B cell (primary cell): ENCODE measurements around the gene B9D2. TPM values are rescaled to one million over a fixed set of nuclear protein-coding genes. Genes with fewer than 3 reads are reported as not detected.
A peak's percentile ranks its signal among the peaks of the same experiment; 100 is the strongest.

ENCODE experiments used
- ATAC-seq: fragments of 200-7000 bp; cut with Tn5 transposase; one replicate; pipeline ENCODE4 v1.10.0; 2021; ENCODE audit warnings: low read depth, mild to moderate bottlenecking, moderate number of reproducible peaks, moderate library complexity
- CTCF ChIA-PET: fragments of 350-600 bp; sonication (Branson Sonifier 250); formaldehyde crosslinking; loops from one replicate; lab custom pipeline; 2021; ENCODE audit warnings: antibody characterized with exemption, inconsistent platforms; lab: Charles Lee
- POLR2A ChIA-PET: fragments of 350-600 bp; sonication (Branson Sonifier 250); formaldehyde crosslinking; loops from one replicate; lab custom pipeline; 2021; ENCODE audit warnings: antibody characterized with exemption; lab: Charles Lee
- DNase-seq: peaks from one replicate; pipeline ENCODE4 v3.0.0; 2013
- H2AFZ ChIP-seq: 2 replicates; pipeline ENCODE4 v1.6.1; 2012; ENCODE audit warnings: mild to moderate bottlenecking, low read depth, low read length; ENCODE audit not compliant: insufficient read depth, poor library complexity, severe bottlenecking
- H3K27ac ChIP-seq, 2 donors: 1 replicate in 1 of 2; 2 replicates in 1 of 2; pipeline ENCODE4 v1.5.1; 2012 to 2013; ENCODE audit warnings: low read length in 2 of 2, mild to moderate bottlenecking in 2 of 2, moderate library complexity in 1 of 2
- H3K27me3 ChIP-seq, 4 experiments: fragments of 200-600 bp in 1 of 4; sonication (generic) in 1 of 4; replicated peaks in 1 of 4; 1 replicate in 2 of 4; 2 replicates in 2 of 4; pipeline versions ENCODE4 v1.6.1 to v1.7.0; 2013 to 2016; ENCODE audit warnings: low read length in 3 of 4, mild to moderate bottlenecking in 2 of 4, mixed read lengths in 1 of 4, moderate library complexity in 1 of 4; ENCODE audit not compliant: insufficient read depth in 4 of 4, control insufficient read depth in 3 of 4; ENCODE audit errors: control extremely low read depth in 1 of 4
- H3K36me3 ChIP-seq, 2 experiments: replicated peaks in 1 of 2; 1 replicate in 1 of 2; 2 replicates in 1 of 2; pipeline versions ENCODE4 v1.6.1 to v1.7.1; 2013; ENCODE audit warnings: low read length in 1 of 2; ENCODE audit not compliant: insufficient read depth in 2 of 2, control insufficient read depth in 1 of 2; ENCODE audit errors: control extremely low read depth in 1 of 2, extremely low read depth in 1 of 2
- H3K4me1 ChIP-seq, 2 donors: fragments of 200-600 bp in 1 of 2; sonication (generic) in 1 of 2; 1 replicate in 1 of 2; 2 replicates in 1 of 2; pipeline versions ENCODE4 v1.5.1 to v1.6.1; 2013 to 2017; ENCODE audit warnings: low read length in 2 of 2; ENCODE audit not compliant: control insufficient read depth in 2 of 2, insufficient read depth in 2 of 2
- H3K4me2 ChIP-seq: replicated peaks from 2 replicates; pipeline ENCODE3; 2012; ENCODE audit warnings: mild to moderate bottlenecking, low read depth, low read length; ENCODE audit not compliant: poor library complexity, severe bottlenecking
- H3K4me3 ChIP-seq, 5 experiments: fragments of 200-600 bp in 1 of 5; sonication (generic) in 1 of 5; 1 replicate in 3 of 5; 2 replicates in 2 of 5; pipeline versions ENCODE4 v1.5.1 to v1.7.0; 2011 to 2016; ENCODE audit warnings: low read length in 4 of 5, mild to moderate bottlenecking in 4 of 5, low read depth in 2 of 5, control low read depth in 1 of 5, moderate library complexity in 1 of 5; ENCODE audit not compliant: insufficient read depth in 1 of 5; ENCODE audit errors: control extremely low read depth in 1 of 5, extremely low read depth in 1 of 5
- H3K79me2 ChIP-seq: fragments of 200-600 bp; sonication (generic); one replicate; pipeline ENCODE4 v1.6.0; 2016; ENCODE audit warnings: low read length; ENCODE audit not compliant: control insufficient read depth, insufficient read depth
- H3K9ac ChIP-seq: fragments of 200-600 bp; sonication (generic); 2 replicates; pipeline ENCODE4 v1.6.1; 2017; ENCODE audit warnings: mild to moderate bottlenecking, low read length, moderate library complexity
- H3K9me3 ChIP-seq, 3 donors: one replicate each; pipeline versions ENCODE4 v1.6.1 to v1.7.1; 2013; ENCODE audit warnings: low read length in 2 of 3; ENCODE audit not compliant: control insufficient read depth in 2 of 3, insufficient read depth in 1 of 3; ENCODE audit errors: control extremely low read depth in 1 of 3
- H4K20me1 ChIP-seq: 2 replicates; pipeline ENCODE4 v1.6.0; 2012; ENCODE audit warnings: mild to moderate bottlenecking, low read length; ENCODE audit not compliant: insufficient read depth, control insufficient read depth, poor library complexity, severe bottlenecking
- H3K27ac Mint-ChIP-seq: one replicate; pipeline ENCODE4 v1.8.0; 2021; ENCODE audit warnings: mixed read lengths
- H3K27me3 Mint-ChIP-seq: one replicate; pipeline ENCODE4 v1.8.0; 2021; ENCODE audit warnings: mixed read lengths
- H3K4me1 Mint-ChIP-seq: one replicate; pipeline ENCODE4 v1.8.0; 2021; ENCODE audit warnings: mixed read lengths
- H3K4me3 Mint-ChIP-seq: one replicate; pipeline ENCODE4 v1.8.0; 2021; ENCODE audit warnings: mixed read lengths
- H3K9me3 Mint-ChIP-seq: one replicate; pipeline ENCODE4 v1.8.0; 2022; ENCODE audit warnings: mixed read lengths; ENCODE audit not compliant: insufficient read depth
- EZH2 ChIP-seq: IDR thresholded peaks from 2 replicates; pipeline ENCODE4 v1.6.1; 2012; ENCODE audit warnings: borderline replicate concordance, low read depth, mild to moderate bottlenecking, moderate library complexity, low read length; ENCODE audit not compliant: insufficient read depth, poor library complexity, severe bottlenecking
- WGBS: methylation state at CpG from one replicate; pipeline ENCODE4 v1.1.5; 2013; ENCODE audit warnings: missing lambda C conversion rate; ENCODE audit not compliant: insufficient coverage; 5-methylcytosine and 5-hydroxymethylcytosine counted together
- intact Hi-C: fragments of 100-400 bp; cut with micrococcal nuclease; formaldehyde crosslinking; loops from one replicate; pipeline ENCODE4 v1.10.0; 2022
- polyA plus RNA-seq: library from polyadenylated mRNA; depleted of rRNA; stranded (reverse); fragments of >200 nt; gene quantifications from 2 replicates; pipeline ENCODE4 v1.2.3, GENCODE V29; 2012
- total RNA-seq, 2 donors: library from RNA; stranded (reverse); fragments of 120-200 nt in 1 of 2; gene quantifications; 1 replicate in 1 of 2; 2 replicates in 1 of 2; pipeline versions ENCODE4 v1.2.3 to v1.2.4, GENCODE V29; 2013 to 2022
- TF ChIP-seq, protein P1 (sequence below): fragments of 200-600 bp; IDR thresholded peaks from one replicate; pipeline ENCODE4 v1.8.0; 2022; ENCODE audit warnings: antibody characterized with exemption, mild to moderate bottlenecking

The B9D2 gene
- total and polyA plus RNA-seq, 2 donors (not counting 1 experiment from before 2014, with no cell fraction given): 9.9 to 17.5 TPM

DNA sequence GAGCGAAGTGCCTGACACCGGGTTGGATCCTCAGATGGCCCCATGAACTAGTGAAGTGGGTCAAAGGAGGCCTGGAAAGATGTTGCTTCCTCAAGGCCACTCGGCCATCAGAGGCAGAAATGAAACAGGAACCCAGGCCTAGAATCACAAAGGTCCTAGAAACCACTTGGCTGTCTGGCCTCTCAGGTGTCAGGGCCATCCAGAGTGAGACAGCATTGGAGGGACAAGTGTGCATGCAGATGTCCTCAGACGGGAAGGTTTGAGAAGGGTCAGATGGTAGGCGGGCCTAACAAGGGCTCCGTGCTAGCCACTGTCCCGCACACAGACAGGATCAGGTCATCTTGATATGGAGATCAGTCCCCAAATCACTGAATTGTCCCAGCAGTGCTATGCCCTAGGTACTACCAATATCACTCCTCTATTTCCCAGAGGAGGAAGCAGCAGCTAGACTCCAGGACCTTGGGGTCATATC lies 39.7 kb downstream of the B9D2 start:
- H3K27ac Mint-ChIP-seq: peak overlapping the region; percentile 93
- CTCF ChIA-PET: interaction anchor here (0.8 to 9.7 kb wide), 2 partner anchors 15 to 30 kb away, joined by 3 to 130 read pairs; partner anchors contain the start of gene TGFB1
- no peak for TF ChIP-seq EZH2
- TF ChIP-seq, protein P1, sequence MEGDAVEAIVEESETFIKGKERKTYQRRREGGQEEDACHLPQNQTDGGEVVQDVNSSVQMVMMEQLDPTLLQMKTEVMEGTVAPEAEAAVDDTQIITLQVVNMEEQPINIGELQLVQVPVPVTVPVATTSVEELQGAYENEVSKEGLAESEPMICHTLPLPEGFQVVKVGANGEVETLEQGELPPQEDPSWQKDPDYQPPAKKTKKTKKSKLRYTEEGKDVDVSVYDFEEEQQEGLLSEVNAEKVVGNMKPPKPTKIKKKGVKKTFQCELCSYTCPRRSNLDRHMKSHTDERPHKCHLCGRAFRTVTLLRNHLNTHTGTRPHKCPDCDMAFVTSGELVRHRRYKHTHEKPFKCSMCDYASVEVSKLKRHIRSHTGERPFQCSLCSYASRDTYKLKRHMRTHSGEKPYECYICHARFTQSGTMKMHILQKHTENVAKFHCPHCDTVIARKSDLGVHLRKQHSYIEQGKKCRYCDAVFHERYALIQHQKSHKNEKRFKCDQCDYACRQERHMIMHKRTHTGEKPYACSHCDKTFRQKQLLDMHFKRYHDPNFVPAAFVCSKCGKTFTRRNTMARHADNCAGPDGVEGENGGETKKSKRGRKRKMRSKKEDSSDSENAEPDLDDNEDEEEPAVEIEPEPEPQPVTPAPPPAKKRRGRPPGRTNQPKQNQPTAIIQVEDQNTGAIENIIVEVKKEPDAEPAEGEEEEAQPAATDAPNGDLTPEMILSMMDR: no peak
- DNase-seq (peak; percentile 50), ATAC-seq (no peak)
- Histone ChIP-seq H4K20me1 (peaks cover 11% of the 10 kb centered on the region), H3K27me3 (no peaks in the 10 kb centered on the region), H3K4me2 (peak overlapping the region; percentile 92), H3K27ac (peak overlapping the region; percentile 76 to 97), H3K79me2 (no peaks in the 10 kb centered on the region), H3K4me1 (peaks cover 51 to 78% of the 10 kb centered on the region in 2 donors), H3K9me3 (no peaks in the 10 kb centered on the region), H3K4me3 (no peak overlapping the region), H3K36me3 (peaks cover 0 to 54% of the 10 kb centered on the region in 2 experiments), H3K9ac (no peak overlapping the region), H2AFZ (no peak overlapping the region)
- intact Hi-C loops: loop anchor here (10.0 kb wide), 1 partner anchor 241 kb away; no protein-coding TSS in a partner anchor
- no peaks in the 10 kb centered on the region for H3K9me3 Mint-ChIP-seq
- WGBS: 84% methylated on average over 7 of the region's 7 CpGs
- H3K4me1 Mint-ChIP-seq: peaks cover 68% of the 10 kb centered on the region
- H3K27me3 Mint-ChIP-seq: no peaks in the 10 kb centered on the region
- POLR2A ChIA-PET: interaction anchor here (5.3 kb wide), 1 partner anchor 29 kb away, joined by 69 read pairs; the partner anchor contains the start of gene TGFB1
- H3K4me3 Mint-ChIP-seq: peak overlapping the region; percentile 40

DNA sequence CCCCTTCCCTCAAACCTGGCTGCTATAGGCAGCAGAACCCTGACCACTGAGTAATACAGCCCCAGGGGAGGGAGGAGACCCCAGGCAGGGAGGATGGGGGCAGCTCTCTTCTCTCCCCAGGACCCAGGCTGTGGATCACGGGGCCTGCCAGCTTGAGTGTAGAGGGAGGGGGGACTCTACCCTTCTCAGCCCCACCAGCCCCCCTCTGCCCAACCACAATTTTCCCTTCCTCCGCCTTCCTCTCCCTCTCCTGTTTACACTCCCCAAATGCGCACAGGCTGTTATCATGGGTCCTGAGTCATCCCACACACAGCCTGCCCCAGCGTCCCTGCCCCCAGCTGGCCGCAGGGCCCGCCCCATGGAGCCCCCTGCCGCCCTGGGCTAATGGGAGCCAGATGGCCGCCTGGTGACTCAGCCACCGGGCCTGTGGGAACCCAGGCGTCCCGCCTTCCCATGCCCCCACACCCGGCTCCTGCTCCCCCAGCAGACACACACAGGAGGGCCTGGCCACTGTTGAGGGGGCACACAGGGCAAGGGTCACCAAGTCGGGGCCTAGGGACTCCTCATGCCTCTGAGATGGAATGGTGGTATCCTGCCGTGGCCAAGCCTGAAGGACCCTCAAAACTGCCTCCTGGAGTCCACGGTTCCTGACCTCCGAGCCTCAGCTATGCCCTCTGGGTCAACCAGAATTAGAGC lies 40.4 kb downstream of the B9D2 start:
- intact Hi-C loops: loop anchor here (10.0 kb wide), 1 partner anchor 241 kb away; no protein-coding TSS in a partner anchor

More for the DNA sequence above, 40.4 kb downstream of the B9D2 start:
- CTCF ChIA-PET: interaction anchor here (2.3 to 9.7 kb wide), 2 partner anchors 15 to 31 kb away, joined by 7 to 130 read pairs; partner anchors contain the start of gene TGFB1
- H3K9me3 Mint-ChIP-seq: no peaks in the 10 kb centered on the region
- no peak overlapping the region for H3K9ac ChIP-seq
- peaks cover 12% of the 10 kb centered on the region for H4K20me1 ChIP-seq
- TF ChIP-seq EZH2: no peak
- TF ChIP-seq, protein P1: no peak
- H3K4me2 ChIP-seq: peak overlapping the region; percentile 92
- WGBS: 52% methylated on average over 15 of the region's 16 CpGs
- ATAC-seq (no peak), DNase-seq (peak; percentile 30)
- POLR2A ChIA-PET: interaction anchor here (1.9 kb wide), 1 partner anchor 28 kb away, joined by 7 read pairs; no protein-coding TSS in a partner anchor
- peaks cover 0 to 57% of the 10 kb centered on the region in 2 experiments for H3K36me3 ChIP-seq
- no peak overlapping the region for H2AFZ ChIP-seq
- peaks cover 44 to 71% of the 10 kb centered on the region in 2 donors for H3K4me1 ChIP-seq
- no peaks in the 10 kb centered on the region for H3K27me3 ChIP-seq
- H3K27ac Mint-ChIP-seq: peak overlapping the region; percentile 93
- no peak overlapping the region for H3K4me3 Mint-ChIP-seq
- no peaks in the 10 kb centered on the region for H3K79me2 ChIP-seq
- peaks cover 61% of the 10 kb centered on the region for H3K4me1 Mint-ChIP-seq
- no peak overlapping the region for H3K4me3 ChIP-seq
- no peaks in the 10 kb centered on the region for H3K9me3 ChIP-seq
- peak overlapping the region; percentile 76 to 97 for H3K27ac ChIP-seq
- H3K27me3 Mint-ChIP-seq: no peaks in the 10 kb centered on the region
